ENCODE results near the gene DNER.

DNER gene

DNA sequence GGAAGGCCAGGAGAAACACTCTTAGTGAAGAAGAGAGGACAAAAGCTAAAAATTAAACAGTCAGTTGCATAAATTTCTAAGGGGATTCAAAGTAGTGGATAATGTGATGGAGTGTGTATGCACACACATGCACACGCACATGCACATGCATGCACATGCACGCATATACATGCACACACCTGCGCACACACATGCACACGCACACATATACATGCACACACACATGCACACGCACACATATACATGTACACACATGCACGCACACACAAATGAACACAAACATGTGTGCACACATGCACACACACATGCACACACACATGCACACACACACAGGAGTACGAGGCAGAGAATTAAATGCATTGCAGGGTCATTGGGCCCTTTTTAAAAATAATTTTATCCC is 117.6 kb downstream of the DNER start:
- no peak overlapping the region for H3K27ac ChIP-seq (ENCODE audit: insufficient read depth in 1 of 2, low read depth in 1 of 2, low read length in 2 of 2, poor library complexity in 1 of 2, severe bottlenecking in 2 of 2)
- no peak for DNase-seq
- peaks cover 0 to 5% (median 3%) of the 10 kb centered on the region in 5 experiments for H3K27me3 ChIP-seq (replicated peaks in 2 of 5; ENCODE audit: control insufficient read depth in 4 of 5, insufficient read depth in 5 of 5, low read length in 4 of 5)
- POLR2A ChIA-PET = no interaction called here
- no peaks in the 10 kb centered on the region for H3K4me1 ChIP-seq (ENCODE audit: control extremely low read depth in 1 of 4, control insufficient read depth in 4 of 4, insufficient read depth in 4 of 4, low read length in 3 of 4)
- H3K4me3 ChIP-seq (ENCODE audit: control insufficient read depth in 1 of 7, extremely low read depth in 1 of 7, insufficient read depth in 4 of 7, low read depth in 2 of 7, low read length in 6 of 7) = no peak overlapping the region
- H3K36me3 ChIP-seq (ENCODE audit: control insufficient read depth in 4 of 4, insufficient read depth in 4 of 4, low read length in 3 of 4) = no peaks in the 10 kb centered on the region
- no peaks in the 10 kb centered on the region for H3K9me3 ChIP-seq (ENCODE audit: control extremely low read depth in 1 of 5, control insufficient read depth in 4 of 5, insufficient read depth in 2 of 5, low read depth in 1 of 5, low read length in 4 of 5)
- CTCF ChIA-PET = interaction anchor here (2.2 kb wide), 1 partner anchor 9 kb away, joined by 6 read pairs; no protein-coding TSS in a partner anchor
- 67% methylated on average over 6 of the region's 7 CpGs for WGBS (ENCODE audit: insufficient coverage)

DNA sequence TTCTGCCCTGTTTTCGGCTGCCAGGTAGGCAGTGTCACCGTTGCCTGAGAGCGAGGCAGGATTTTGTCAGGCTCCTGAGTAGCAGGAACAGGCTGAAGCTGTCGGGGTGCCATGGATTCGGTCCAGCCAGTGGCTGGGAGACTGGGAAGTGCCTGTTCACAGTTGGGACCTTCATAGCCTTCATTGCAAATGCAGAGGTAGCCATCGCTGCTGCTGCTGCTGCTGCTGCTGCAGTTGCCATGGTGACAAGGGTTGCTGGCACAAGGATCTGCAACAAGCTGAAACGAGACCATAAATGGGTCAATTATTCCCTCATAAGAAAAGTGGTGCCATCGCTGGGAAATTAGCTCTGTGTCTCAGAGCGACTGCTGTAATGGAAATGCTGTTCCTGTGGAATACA is 122.7 kb downstream of the DNER start:
- Histone ChIP-seq H3K27me3 (replicated peaks in 2 of 5; ENCODE audit: control insufficient read depth in 4 of 5, insufficient read depth in 5 of 5, low read length in 4 of 5) (peaks cover 0 to 8% (median 3%) of the 10 kb centered on the region in 5 experiments), H3K27ac (ENCODE audit: insufficient read depth in 1 of 2, low read depth in 1 of 2, low read length in 2 of 2, poor library complexity in 1 of 2, severe bottlenecking in 2 of 2) (no peak overlapping the region), H3K9me3 (ENCODE audit: control extremely low read depth in 1 of 5, control insufficient read depth in 4 of 5, insufficient read depth in 2 of 5, low read depth in 1 of 5, low read length in 4 of 5) (no peaks in the 10 kb centered on the region), H3K36me3 (ENCODE audit: control insufficient read depth in 4 of 4, insufficient read depth in 4 of 4, low read length in 3 of 4) (no peaks in the 10 kb centered on the region), H3K4me1 (ENCODE audit: control extremely low read depth in 1 of 4, control insufficient read depth in 4 of 4, insufficient read depth in 4 of 4, low read length in 3 of 4) (no peaks in the 10 kb centered on the region), H3K4me3 (ENCODE audit: control insufficient read depth in 1 of 7, extremely low read depth in 1 of 7, insufficient read depth in 4 of 7, low read depth in 2 of 7, low read length in 6 of 7) (no peak overlapping the region)
- POLR2A ChIA-PET = no interaction called here
- CTCF ChIA-PET = no interaction called here
- 86% methylated on average over 7 of the region's 9 CpGs for WGBS (ENCODE audit: insufficient coverage)
- no peak for DNase-seq

- Histone ChIP-seq H3K36me3 (ENCODE audit: control insufficient read depth in 4 of 4, insufficient read depth in 4 of 4, low read length in 3 of 4) (no peaks in the 10 kb centered on the region), H3K27me3 (replicated peaks in 2 of 5; ENCODE audit: control insufficient read depth in 4 of 5, insufficient read depth in 5 of 5, low read length in 4 of 5) (peaks cover 0 to 15% (median 11%) of the 10 kb centered on the region in 5 experiments), H3K9me3 (ENCODE audit: control extremely low read depth in 1 of 5, control insufficient read depth in 4 of 5, insufficient read depth in 2 of 5, low read depth in 1 of 5, low read length in 4 of 5) (no peaks in the 10 kb centered on the region), H3K4me3 (ENCODE audit: control insufficient read depth in 1 of 7, extremely low read depth in 1 of 7, insufficient read depth in 4 of 7, low read depth in 2 of 7, low read length in 6 of 7) (no peak overlapping the region), H3K4me1 (ENCODE audit: control extremely low read depth in 1 of 4, control insufficient read depth in 4 of 4, insufficient read depth in 4 of 4, low read length in 3 of 4) (no peaks in the 10 kb centered on the region), H3K27ac (ENCODE audit: insufficient read depth in 1 of 2, low read depth in 1 of 2, low read length in 2 of 2, poor library complexity in 1 of 2, severe bottlenecking in 2 of 2) (no peak overlapping the region)
- 40% methylated on average over 12 of the region's 20 CpGs for WGBS (ENCODE audit: insufficient coverage)
- peak; percentile 17 to 49 (median 32) for DNase-seq
- CTCF ChIA-PET = interaction anchor here (0.6 to 2.1 kb wide), 7 partner anchors 8 to 1696 kb away, joined by 3 to 11 read pairs (median 4); no protein-coding TSS in a partner anchor
- POLR2A ChIA-PET = interaction anchor here (0.6 kb wide), 1 partner anchor 35 kb away, joined by 4 read pairs; no protein-coding TSS in a partner anchor
These were observed 127.3 kb downstream of the DNER start for GRCh38 chr2:229586746-229587705.

DNA sequence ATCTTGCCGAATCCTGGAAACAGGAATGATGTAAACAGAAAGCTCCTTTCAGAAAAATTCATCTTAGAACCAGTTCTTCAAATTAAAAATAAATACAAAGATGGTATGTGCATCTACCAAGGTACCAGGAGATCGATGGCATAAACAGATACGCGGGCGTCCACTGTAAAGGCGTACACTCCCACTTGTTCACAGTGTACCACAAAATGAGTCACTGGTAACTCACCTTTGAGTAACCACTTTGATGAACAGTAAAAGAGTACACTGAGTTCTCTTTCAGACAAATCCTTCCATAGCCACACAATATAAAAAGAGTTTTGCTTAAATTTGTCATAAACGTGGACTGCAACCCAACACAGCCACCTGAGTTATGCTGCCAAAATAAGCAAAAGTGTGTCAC is 128.3 kb downstream of the DNER start:
- DNase-seq = no peak
- POLR2A ChIA-PET = no interaction called here
- CTCF ChIA-PET = interaction anchor here (2.0 kb wide), 1 partner anchor 1695 kb away, joined by 11 read pairs; no protein-coding TSS in a partner anchor

GRCh38 chr2:229582151-229582550 is 132.2 kb downstream of the DNER start:
- Histone ChIP-seq H3K27me3 (replicated peaks in 2 of 5; ENCODE audit: control insufficient read depth in 4 of 5, insufficient read depth in 5 of 5, low read length in 4 of 5) (peaks cover 0 to 20% (median 18%) of the 10 kb centered on the region in 5 experiments), H3K9me3 (ENCODE audit: control extremely low read depth in 1 of 5, control insufficient read depth in 4 of 5, insufficient read depth in 2 of 5, low read depth in 1 of 5, low read length in 4 of 5) (no peaks in the 10 kb centered on the region), H3K4me1 (ENCODE audit: control extremely low read depth in 1 of 4, control insufficient read depth in 4 of 4, insufficient read depth in 4 of 4, low read length in 3 of 4) (no peaks in the 10 kb centered on the region), H3K27ac (ENCODE audit: insufficient read depth in 1 of 2, low read depth in 1 of 2, low read length in 2 of 2, poor library complexity in 1 of 2, severe bottlenecking in 2 of 2) (no peak overlapping the region), H3K4me3 (ENCODE audit: control insufficient read depth in 1 of 7, extremely low read depth in 1 of 7, insufficient read depth in 4 of 7, low read depth in 2 of 7, low read length in 6 of 7) (no peak overlapping the region), H3K36me3 (ENCODE audit: control insufficient read depth in 4 of 4, insufficient read depth in 4 of 4, low read length in 3 of 4) (no peaks in the 10 kb centered on the region)
- ChIA-PET CTCF (interaction anchor here (1.2 kb wide), 1 partner anchor 58 kb away, joined by 3 read pairs; no protein-coding TSS in a partner anchor), POLR2A (no interaction called here)
- no peak for DNase-seq
- WGBS (ENCODE audit: insufficient coverage) = 100% methylated on average over 4 of the region's 7 CpGs

More for the DNA sequence above, 128.3 kb downstream of the DNER start:
- H3K4me3 ChIP-seq (ENCODE audit: control insufficient read depth in 1 of 7, extremely low read depth in 1 of 7, insufficient read depth in 4 of 7, low read depth in 2 of 7, low read length in 6 of 7) = no peak overlapping the region
- H3K27ac ChIP-seq (ENCODE audit: insufficient read depth in 1 of 2, low read depth in 1 of 2, low read length in 2 of 2, poor library complexity in 1 of 2, severe bottlenecking in 2 of 2) = no peak overlapping the region
- H3K9me3 ChIP-seq (ENCODE audit: control extremely low read depth in 1 of 5, control insufficient read depth in 4 of 5, insufficient read depth in 2 of 5, low read depth in 1 of 5, low read length in 4 of 5) = no peaks in the 10 kb centered on the region
- WGBS (ENCODE audit: insufficient coverage) = 92% methylated on average over 7 of the region's 7 CpGs
- H3K27me3 ChIP-seq (replicated peaks in 2 of 5; ENCODE audit: control insufficient read depth in 4 of 5, insufficient read depth in 5 of 5, low read length in 4 of 5) = peaks cover 0 to 16% (median 11%) of the 10 kb centered on the region in 5 experiments
- no peaks in the 10 kb centered on the region for H3K36me3 ChIP-seq (ENCODE audit: control insufficient read depth in 4 of 4, insufficient read depth in 4 of 4, low read length in 3 of 4)
- no peaks in the 10 kb centered on the region for H3K4me1 ChIP-seq (ENCODE audit: control extremely low read depth in 1 of 4, control insufficient read depth in 4 of 4, insufficient read depth in 4 of 4, low read length in 3 of 4)

- Histone ChIP-seq H3K9me3 (ENCODE audit: control extremely low read depth in 1 of 5, control insufficient read depth in 4 of 5, insufficient read depth in 2 of 5, low read depth in 1 of 5, low read length in 4 of 5) (no peaks in the 10 kb centered on the region), H3K4me3 (ENCODE audit: control insufficient read depth in 1 of 7, extremely low read depth in 1 of 7, insufficient read depth in 4 of 7, low read depth in 2 of 7, low read length in 6 of 7) (no peak overlapping the region), H3K4me1 (ENCODE audit: control extremely low read depth in 1 of 4, control insufficient read depth in 4 of 4, insufficient read depth in 4 of 4, low read length in 3 of 4) (no peaks in the 10 kb centered on the region), H3K36me3 (ENCODE audit: control insufficient read depth in 4 of 4, insufficient read depth in 4 of 4, low read length in 3 of 4) (no peaks in the 10 kb centered on the region), H3K27me3 (replicated peaks in 2 of 5; ENCODE audit: control insufficient read depth in 4 of 5, insufficient read depth in 5 of 5, low read length in 4 of 5) (peaks cover 0 to 17% (median 10%) of the 10 kb centered on the region in 5 experiments), H3K27ac (ENCODE audit: insufficient read depth in 1 of 2, low read depth in 1 of 2, low read length in 2 of 2, poor library complexity in 1 of 2, severe bottlenecking in 2 of 2) (no peak overlapping the region)
- WGBS (ENCODE audit: insufficient coverage) = 81% methylated on average over 8 of the region's 8 CpGs
- CTCF ChIA-PET = interaction anchor here (1.2 kb wide), 1 partner anchor 9 kb away, joined by 3 read pairs; no protein-coding TSS in a partner anchor
- DNase-seq = no peak
- POLR2A ChIA-PET = no interaction called here
These were observed 136.1 kb downstream of the DNER start for GRCh38 chr2:229578052-229578846.

All from common myeloid progenitor, CD34-positive (primary cell).